Prostate gland (tissue), 2 donors: ENCODE measurements around the gene COL4A2.

Source experiments
- CTCF ChIP-seq, 4 experiments: fragments of 200-600 bp in 2 of 4; fragments of 450-650 bp in 2 of 4; sonication (generic) in 2 of 4; IDR thresholded peaks; 1 replicate in 3 of 4; 2 replicates in 1 of 4; pipeline ENCODE4 v1.5.1; 2016 to 2019; ENCODE audit warnings: antibody characterized with exemption in 4 of 4, mild to moderate bottlenecking in 2 of 4, moderate library complexity in 2 of 4
- POLR2A ChIP-seq: fragments of 450-650 bp; IDR thresholded peaks from one replicate; pipeline ENCODE4 v1.6.1; 2016; ENCODE audit warnings: antibody characterized with exemption, mild to moderate bottlenecking
- POLR2AphosphoS5 ChIP-seq: sonication (generic); formaldehyde crosslinking; IDR thresholded peaks from one replicate; pipeline ENCODE4 v1.6.1; 2017; ENCODE audit warnings: antibody characterized with exemption

- TF ChIP-seq CTCF (IDR thresholded peaks at IDR 0.05) (no peak), POLR2A (no peak), POLR2AphosphoS5 (no peak)
Observed at GRCh38 chr13:110324026-110324749, 17.1 kb downstream of the COL4A2 start.
